ENCODE results near the gene FGD2. TPM values are rescaled to one million over a fixed set of nuclear protein-coding genes. Genes with fewer than 3 reads are reported as not detected.
A peak's percentile ranks its signal among the peaks of the same experiment; 100 is the strongest.

Gene FGD2
- total and polyA plus RNA-seq, 9 of the 15 experiments (the other 6 are each of a cell fraction or from before 2014, with no cell fraction given): 0.09 TPM; not detected in 8

DNA sequence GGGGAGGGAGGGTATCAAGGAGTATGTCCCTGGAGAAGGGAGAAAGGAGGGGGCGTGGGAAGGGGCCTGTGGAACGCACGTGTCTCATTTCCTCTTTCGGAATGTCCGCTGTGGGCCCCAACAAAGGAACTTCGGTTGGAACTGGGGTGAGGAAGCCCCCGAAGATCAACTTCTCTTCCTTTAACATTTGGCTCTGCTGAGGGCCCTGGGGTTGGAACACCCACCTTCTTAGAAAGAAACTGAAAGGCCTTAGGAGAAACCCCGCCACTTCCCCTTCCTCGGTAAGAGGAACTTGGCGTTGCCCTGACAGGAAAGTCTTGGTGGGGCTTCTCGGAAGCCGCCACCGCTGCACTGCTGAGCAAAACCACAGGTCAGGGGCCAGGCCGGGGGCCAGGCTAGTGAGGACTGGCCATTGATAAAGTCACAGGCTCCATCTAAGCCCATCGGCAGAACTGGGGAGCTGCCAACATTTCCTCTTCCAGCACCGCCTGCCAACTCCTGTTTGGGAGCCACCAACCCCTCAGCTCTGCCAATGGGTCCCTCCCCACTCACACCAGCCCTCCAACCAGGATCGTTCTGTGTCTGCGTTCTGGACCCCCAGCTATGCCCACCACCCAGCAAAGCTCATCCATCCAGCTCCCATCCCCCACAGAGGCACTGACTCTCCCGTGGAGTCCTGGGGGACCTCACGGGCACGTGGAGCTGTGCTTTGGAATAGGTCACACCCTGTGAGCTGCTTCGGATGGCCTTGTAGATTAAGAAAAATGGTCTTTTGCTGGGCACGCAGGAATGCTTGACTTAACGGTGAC lies 44.8 kb downstream of the FGD2 start (continued):
- TF ChIP-seq CEBPG (CRISPR knock-in tag; IDR thresholded peaks at IDR 0.05): no peak
- TF ChIP-seq CEBPG (tag; conservative IDR thresholded peaks at IDR 0.05 in 1 of 2, IDR thresholded peaks at IDR 0.05 in 1 of 2): no peak
- peak; percentile 62 for TF ChIP-seq POLR2A (conservative IDR thresholded peaks at IDR 0.05)
- peak; percentile 82 for TF ChIP-seq BHLHE40 (IDR thresholded peaks at IDR 0.05; ENCODE audit: low read length)
- TF ChIP-seq SPI1 (IDR thresholded peaks at IDR 0.05; ENCODE audit: borderline replicate concordance, low read depth, low read length): peak; percentile 99
- 0 out of 2 replicates have a peak, but pooled peaks have one; percentile 44 for TF ChIP-seq NR2C2 (CRISPR knock-in tag; IDR thresholded peaks at IDR 0.05)
- peak; percentile 91 for TF ChIP-seq NR2C2 (tag; IDR thresholded peaks at IDR 0.05)
- no peak for TF ChIP-seq DACH1 (IDR thresholded peaks at IDR 0.05; ENCODE audit: partially characterized antibody)
- TF ChIP-seq NR1H2 (CRISPR knock-in tag; IDR thresholded peaks at IDR 0.05): no peak
- TF ChIP-seq ARHGAP35 (IDR thresholded peaks at IDR 0.05; ENCODE audit: partially characterized antibody): no peak
- peak in 1 of 2 experiments; percentile 88; a peak in 2 of 4 replicates for TF ChIP-seq HDAC1 (IDR thresholded peaks at IDR 0.05)
- peak; percentile 47 for TF ChIP-seq HNRNPLL (IDR thresholded peaks at IDR 0.05; ENCODE audit: low read depth, low read length, poor library complexity, severe bottlenecking)
- peak; percentile 68; the same call in 1 of the 2 replicates for TF ChIP-seq PHB (CRISPR knock-in tag; IDR thresholded peaks at IDR 0.05)
- TF ChIP-seq, protein P1, sequence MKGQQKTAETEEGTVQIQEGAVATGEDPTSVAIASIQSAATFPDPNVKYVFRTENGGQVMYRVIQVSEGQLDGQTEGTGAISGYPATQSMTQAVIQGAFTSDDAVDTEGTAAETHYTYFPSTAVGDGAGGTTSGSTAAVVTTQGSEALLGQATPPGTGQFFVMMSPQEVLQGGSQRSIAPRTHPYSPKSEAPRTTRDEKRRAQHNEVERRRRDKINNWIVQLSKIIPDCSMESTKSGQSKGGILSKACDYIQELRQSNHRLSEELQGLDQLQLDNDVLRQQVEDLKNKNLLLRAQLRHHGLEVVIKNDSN (CRISPR knock-in tag; IDR thresholded peaks at IDR 0.05): peak; percentile 82
- TF ChIP-seq GATAD2B (IDR thresholded peaks at IDR 0.05; ENCODE audit: borderline replicate concordance): peak; percentile 53; the same call in 1 of the 2 replicates
- TF ChIP-seq ZNF778 (CRISPR knock-in tag; IDR thresholded peaks at IDR 0.05): no peak
- TF ChIP-seq ADNP (tag; IDR thresholded peaks at IDR 0.05): no peak
- peak; percentile 45; the same call in 1 of the 2 replicates for TF ChIP-seq MBD2 (IDR thresholded peaks at IDR 0.05; ENCODE audit: borderline replicate concordance, low read depth)
- no peak for TF ChIP-seq IRF2 (CRISPR knock-in tag; IDR thresholded peaks at IDR 0.05)
- TF ChIP-seq ZC3H8 (IDR thresholded peaks at IDR 0.05): 0 out of 2 replicates have a peak, but pooled peaks have one; percentile 21
- TF ChIP-seq KAT7 (CRISPR knock-in tag; IDR thresholded peaks at IDR 0.05; ENCODE audit: borderline replicate concordance): 0 out of 2 replicates have a peak, but pooled peaks have one; percentile 45
- no peak for TF ChIP-seq TFE3 (CRISPR knock-in tag; IDR thresholded peaks at IDR 0.05)
- peak; percentile 97 for TF ChIP-seq HMGN3 (IDR thresholded peaks at IDR 0.05; ENCODE audit: borderline replicate concordance, extremely low read depth, insufficient read length, low read depth, low read length)
- TF ChIP-seq RBM39 (optimal IDR thresholded peaks at IDR 0.05; ENCODE audit: low read depth, low read length): peak; percentile 7
- TF ChIP-seq, protein P2, sequence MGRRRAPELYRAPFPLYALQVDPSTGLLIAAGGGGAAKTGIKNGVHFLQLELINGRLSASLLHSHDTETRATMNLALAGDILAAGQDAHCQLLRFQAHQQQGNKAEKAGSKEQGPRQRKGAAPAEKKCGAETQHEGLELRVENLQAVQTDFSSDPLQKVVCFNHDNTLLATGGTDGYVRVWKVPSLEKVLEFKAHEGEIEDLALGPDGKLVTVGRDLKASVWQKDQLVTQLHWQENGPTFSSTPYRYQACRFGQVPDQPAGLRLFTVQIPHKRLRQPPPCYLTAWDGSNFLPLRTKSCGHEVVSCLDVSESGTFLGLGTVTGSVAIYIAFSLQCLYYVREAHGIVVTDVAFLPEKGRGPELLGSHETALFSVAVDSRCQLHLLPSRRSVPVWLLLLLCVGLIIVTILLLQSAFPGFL (CRISPR knock-in tag; IDR thresholded peaks at IDR 0.05): no peak
- peak; percentile 27 for TF ChIP-seq SAP30 (IDR thresholded peaks at IDR 0.05; ENCODE audit: borderline replicate concordance, insufficient read depth, low read depth, low read length, poor library complexity, severe bottlenecking)
- no peak for TF ChIP-seq ZNF79 (CRISPR knock-in tag; IDR thresholded peaks at IDR 0.05; ENCODE audit: low read depth)
